ENCODE results near the gene ABCC1. TPM values are rescaled to one million over a fixed set of nuclear protein-coding genes. Genes with fewer than 3 reads are reported as not detected.
A peak's percentile ranks its signal among the peaks of the same experiment; 100 is the strongest.

ABCC1 gene
- total and polyA plus RNA-seq, 2 donors from 2014 or later, result 4.6 to 29.7 TPM

- Histone ChIP-seq H3K27me3 (ENCODE audit: control insufficient read depth, insufficient read depth, low read length) (no peaks in the 10 kb centered on the region), H3K9me3 (ENCODE audit: control insufficient read depth in 2 of 3, insufficient read depth in 1 of 3, low read length in 3 of 3) (no peaks in the 10 kb centered on the region), H3K36me3 (ENCODE audit: control insufficient read depth in 2 of 3, insufficient read depth in 3 of 3, low read length in 3 of 3) (peaks cover 3 to 9% (median 5%) of the 10 kb centered on the region in 3 donors), H3K4me3 (ENCODE audit: low read length in 3 of 3) (no peak overlapping the region), H3K4me1 (ENCODE audit: control insufficient read depth in 2 of 3, insufficient read depth in 2 of 3, low read depth in 1 of 3, low read length in 3 of 3) (peaks cover 0 to 8% (median 6%) of the 10 kb centered on the region in 3 donors), H3K27ac (ENCODE audit: low read depth in 2 of 2, low read length in 2 of 2) (peak overlapping the region in 1 of 2 donors; percentile 38), H3K9ac (ENCODE audit: low read length in 3 of 3) (no peak overlapping the region)
- no peak for TF ChIP-seq CTCF (IDR thresholded peaks at IDR 0.05; ENCODE audit: borderline replicate concordance, extremely low read depth, insufficient read depth)
- DNase-seq, result peak in 3 of 5 donors; percentile 26 to 84 (median 65)
- FAIRE-seq, result no peak
- intact Hi-C loops (cut with DNase I), result loop anchor here (10.0 kb wide), 1 partner anchor 50 kb away; no protein-coding TSS in a partner anchor
Measured at GRCh38 chr16:16014329-16015224, 65.2 kb downstream of the ABCC1 start.

GRCh38 chr16:16015849-16016248 is 66.4 kb downstream of the ABCC1 start:
- FAIRE-seq (no peak), DNase-seq (peak in 1 of 5 donors; percentile 18)
- Histone ChIP-seq H3K4me1 (ENCODE audit: control insufficient read depth in 2 of 3, insufficient read depth in 2 of 3, low read depth in 1 of 3, low read length in 3 of 3) (peaks cover 0 to 8% (median 6%) of the 10 kb centered on the region in 3 donors), H3K27ac (ENCODE audit: low read depth in 2 of 2, low read length in 2 of 2) (no peak overlapping the region), H3K4me3 (ENCODE audit: low read length in 3 of 3) (no peak overlapping the region), H3K9ac (ENCODE audit: low read length in 3 of 3) (no peak overlapping the region), H3K27me3 (ENCODE audit: control insufficient read depth, insufficient read depth, low read length) (no peaks in the 10 kb centered on the region), H3K9me3 (ENCODE audit: control insufficient read depth in 2 of 3, insufficient read depth in 1 of 3, low read length in 3 of 3) (no peaks in the 10 kb centered on the region), H3K36me3 (ENCODE audit: control insufficient read depth in 2 of 3, insufficient read depth in 3 of 3, low read length in 3 of 3) (peaks cover 3 to 9% (median 5%) of the 10 kb centered on the region in 3 donors)
- intact Hi-C loops (cut with DNase I), result loop anchor here (10.0 kb wide), 1 partner anchor 49 kb away; no protein-coding TSS in a partner anchor
- no peak for TF ChIP-seq CTCF (IDR thresholded peaks at IDR 0.05; ENCODE audit: borderline replicate concordance, extremely low read depth, insufficient read depth)

DNA sequence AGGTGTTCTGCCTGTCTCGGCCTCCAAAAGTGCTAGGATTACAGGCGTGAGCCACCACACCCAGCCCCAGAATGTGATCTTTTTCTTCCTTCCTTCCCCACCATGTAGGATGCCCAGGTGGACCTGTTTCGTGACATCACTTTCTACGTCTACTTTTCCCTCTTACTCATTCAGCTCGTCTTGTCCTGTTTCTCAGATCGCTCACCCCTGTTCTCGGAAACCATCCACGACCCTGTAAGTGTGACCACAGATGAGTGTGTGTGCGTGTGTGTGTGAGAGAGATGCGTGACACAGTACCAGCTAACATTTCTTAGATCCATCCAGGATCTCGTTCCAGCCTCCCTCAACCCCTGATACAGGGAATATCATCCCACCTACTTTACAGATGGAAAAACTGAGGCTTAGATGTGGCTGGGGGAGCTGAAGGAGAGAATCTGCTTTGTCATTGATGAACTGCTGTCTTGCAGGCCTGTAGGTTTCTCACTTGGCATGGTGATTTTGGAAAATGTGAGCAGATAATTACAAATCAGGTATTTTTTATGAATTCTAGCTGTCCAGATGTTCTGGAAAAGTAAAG is 67.1 kb downstream of the ABCC1 start:
- Histone ChIP-seq H3K9me3 (ENCODE audit: control insufficient read depth in 2 of 3, insufficient read depth in 1 of 3, low read length in 3 of 3) (no peaks in the 10 kb centered on the region), H3K27me3 (ENCODE audit: control insufficient read depth, insufficient read depth, low read length) (no peaks in the 10 kb centered on the region), H3K9ac (ENCODE audit: low read length in 3 of 3) (no peak overlapping the region), H3K4me3 (ENCODE audit: low read length in 3 of 3) (no peak overlapping the region), H3K36me3 (ENCODE audit: control insufficient read depth in 2 of 3, insufficient read depth in 3 of 3, low read length in 3 of 3) (peaks cover 3 to 9% (median 5%) of the 10 kb centered on the region in 3 donors), H3K27ac (ENCODE audit: low read depth in 2 of 2, low read length in 2 of 2) (no peak overlapping the region), H3K4me1 (ENCODE audit: control insufficient read depth in 2 of 3, insufficient read depth in 2 of 3, low read depth in 1 of 3, low read length in 3 of 3) (peaks cover 0 to 9% (median 7%) of the 10 kb centered on the region in 3 donors)
- FAIRE-seq (no peak), DNase-seq (peak in 1 of 5 donors; percentile 7)
- TF ChIP-seq CTCF (IDR thresholded peaks at IDR 0.05; ENCODE audit: borderline replicate concordance, extremely low read depth, insufficient read depth), result no peak
- intact Hi-C loops (cut with DNase I), result loop anchor here (10.0 kb wide), 1 partner anchor 48 kb away; no protein-coding TSS in a partner anchor

All from kidney (tissue), 14 donors.